ENCODE data around the gene OR4F15. TPM values are rescaled to one million over a fixed set of nuclear protein-coding genes. Genes with fewer than 3 reads are reported as not detected.

OR4F15 gene, protein sequence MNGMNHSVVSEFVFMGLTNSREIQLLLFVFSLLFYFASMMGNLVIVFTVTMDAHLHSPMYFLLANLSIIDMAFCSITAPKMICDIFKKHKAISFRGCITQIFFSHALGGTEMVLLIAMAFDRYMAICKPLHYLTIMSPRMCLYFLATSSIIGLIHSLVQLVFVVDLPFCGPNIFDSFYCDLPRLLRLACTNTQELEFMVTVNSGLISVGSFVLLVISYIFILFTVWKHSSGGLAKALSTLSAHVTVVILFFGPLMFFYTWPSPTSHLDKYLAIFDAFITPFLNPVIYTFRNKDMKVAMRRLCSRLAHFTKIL
- not detected in 2 replicates for total RNA-seq

DNA sequence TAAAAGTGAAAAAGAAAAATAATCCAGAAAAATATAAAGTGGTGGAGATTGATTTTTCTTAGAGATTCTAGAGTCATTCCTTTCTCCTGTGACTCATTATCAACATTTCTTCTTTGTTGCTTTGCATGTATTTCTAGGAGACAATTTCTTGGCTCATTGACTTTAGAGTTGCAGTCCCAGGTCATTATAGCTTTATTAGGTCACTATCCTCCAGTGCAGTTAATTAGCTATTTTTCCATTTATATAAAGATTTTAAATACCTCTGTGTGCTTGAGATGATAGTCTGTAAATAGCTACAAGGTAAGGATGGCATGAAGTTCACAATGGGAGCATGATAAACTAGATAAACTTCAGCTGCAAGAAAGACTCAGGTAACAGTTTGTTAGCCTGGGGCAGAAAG lies at the start of gene OR4F15:
TSS of gene OR4F15 (plus strand) at position 301 of the 400 bp plus-strand sequence. CDS start 5,985 bp downstream, outside the sequence.

DNA sequence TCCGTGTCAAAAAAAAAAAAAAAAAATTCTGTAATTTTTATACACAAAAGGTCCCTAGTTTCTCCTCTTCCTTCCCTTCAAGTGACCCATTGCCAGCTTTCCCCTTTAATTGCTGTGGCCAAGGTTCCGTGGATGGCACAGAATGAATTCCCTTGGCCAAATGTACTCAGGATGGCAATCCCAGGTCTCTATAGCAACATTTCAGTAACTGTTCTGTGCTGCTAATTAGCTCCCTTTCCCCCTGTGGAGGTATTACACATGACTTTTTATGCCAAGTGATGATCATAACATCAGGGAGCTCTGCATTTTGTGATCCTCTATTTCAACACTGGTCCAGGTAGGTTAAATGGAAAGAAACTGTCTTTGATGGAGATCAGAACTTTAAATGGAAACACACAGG lies 8.8 kb upstream of the OR4F15 start, which contains the start of gene OR4F6:
TSS of gene OR4F6 (plus strand) at position 301 of the 400 bp plus-strand sequence. CDS start 2,211 bp downstream, outside the sequence.

Small RNA genes within 50 kb of the gene (small RNA-seq; reads per million reads assigned to genes)
- gene RN7SL209P = not detected

Other genes starting within 250 kb of the OR4F15 start
- gene TM2D3, start 159.8 kb upstream of the OR4F15 start, total RNA-seq = 33.3 and 39.8 TPM in 2 replicates
- 5.8 and 8.8 TPM in 2 replicates for gene TARS3, start 87.7 kb upstream of the OR4F15 start, total RNA-seq
- not detected in 2 replicates for gene OR4F6, start 8.7 kb upstream of the OR4F15 start, total RNA-seq

All from vein endothelial cell (primary cell).